Vagina (tissue), 2 donors: ENCODE measurements around the gene EWSR1. TPM values are rescaled to one million over a fixed set of nuclear protein-coding genes. Genes with fewer than 3 reads are reported as not detected.

Source experiments
- DNase-seq, 2 donors: peaks; one replicate each; pipeline ENCODE4 v3.0.0-alpha.2; 2017; ENCODE audit errors: extremely low spot score in 2 of 2
- H3K27ac ChIP-seq: fragments of 200-600 bp; sonication (generic); one replicate; pipeline ENCODE4 v1.5.1; 2019
- H3K27me3 ChIP-seq: fragments of 200-600 bp; sonication (generic); one replicate; pipeline ENCODE4 v1.5.1; 2019
- H3K36me3 ChIP-seq, 2 donors: fragments of 200-600 bp; sonication (generic); one replicate each; pipeline ENCODE4 v1.5.1; 2017 to 2019
- H3K4me1 ChIP-seq: fragments of 200-600 bp; sonication (generic); one replicate; pipeline ENCODE4 v1.5.1; 2019
- H3K4me3 ChIP-seq, 2 donors: fragments of 200-600 bp; sonication (generic); 1 replicate in 1 of 2; 2 replicates in 1 of 2; pipeline ENCODE4 v1.5.1; 2016 to 2019
- H3K9me3 ChIP-seq: fragments of 200-600 bp; sonication (generic); one replicate; pipeline ENCODE4 v1.5.1; 2019
- POLR2A ChIP-seq, 2 donors: fragments of 450-650 bp; IDR thresholded peaks; one replicate each; pipeline ENCODE4 v1.6.1; 2017; ENCODE audit warnings: antibody characterized with exemption in 2 of 2, mild to moderate bottlenecking in 2 of 2, moderate library complexity in 2 of 2
- POLR2AphosphoS5 ChIP-seq, 2 donors: sonication (generic); formaldehyde crosslinking; IDR thresholded peaks; one replicate each; pipeline ENCODE4 v1.9.0; 2017; ENCODE audit warnings: antibody characterized with exemption in 2 of 2, mild to moderate bottlenecking in 2 of 2, low read depth in 1 of 2; ENCODE audit not compliant: insufficient read depth in 1 of 2
- intact Hi-C: fragments of 100-400 bp; cut with DNase I; formaldehyde crosslinking; loops from one replicate; pipeline ENCODE4 v1.15.1; 2023
- total RNA-seq: library from RNA; depleted of rRNA; stranded (reverse); fragments of >200 nt; gene quantifications from one replicate; pipeline ENCODE4 v1.2.3, GENCODE V29; 2016
- TF ChIP-seq, protein P1 (sequence below), 3 experiments: fragments of 450-650 bp in 2 of 3; fragments of 200-600 bp in 1 of 3; sonication (generic) in 1 of 3; IDR thresholded peaks; one replicate each; pipeline ENCODE4 v1.5.1; 2017 to 2019; ENCODE audit warnings: antibody characterized with exemption in 3 of 3, mild to moderate bottlenecking in 2 of 3, moderate library complexity in 2 of 3

The EWSR1 gene
- total RNA-seq, 1 donor from 2014 or later: 164 TPM

GRCh38 chr22:29302402-29302680 lies 34.3 kb downstream of the EWSR1 start:
- no peaks in the 10 kb centered on the region for H3K27me3 ChIP-seq
- intact Hi-C loops: no loop called here
- no peak overlapping the region for H3K27ac ChIP-seq
- TF ChIP-seq POLR2AphosphoS5 (IDR thresholded peaks at IDR 0.05; ENCODE audit: insufficient read depth in 1 of 2, low read depth in 1 of 2): no peak
- no peak for TF ChIP-seq POLR2A (IDR thresholded peaks at IDR 0.05)
- TF ChIP-seq, protein P1, sequence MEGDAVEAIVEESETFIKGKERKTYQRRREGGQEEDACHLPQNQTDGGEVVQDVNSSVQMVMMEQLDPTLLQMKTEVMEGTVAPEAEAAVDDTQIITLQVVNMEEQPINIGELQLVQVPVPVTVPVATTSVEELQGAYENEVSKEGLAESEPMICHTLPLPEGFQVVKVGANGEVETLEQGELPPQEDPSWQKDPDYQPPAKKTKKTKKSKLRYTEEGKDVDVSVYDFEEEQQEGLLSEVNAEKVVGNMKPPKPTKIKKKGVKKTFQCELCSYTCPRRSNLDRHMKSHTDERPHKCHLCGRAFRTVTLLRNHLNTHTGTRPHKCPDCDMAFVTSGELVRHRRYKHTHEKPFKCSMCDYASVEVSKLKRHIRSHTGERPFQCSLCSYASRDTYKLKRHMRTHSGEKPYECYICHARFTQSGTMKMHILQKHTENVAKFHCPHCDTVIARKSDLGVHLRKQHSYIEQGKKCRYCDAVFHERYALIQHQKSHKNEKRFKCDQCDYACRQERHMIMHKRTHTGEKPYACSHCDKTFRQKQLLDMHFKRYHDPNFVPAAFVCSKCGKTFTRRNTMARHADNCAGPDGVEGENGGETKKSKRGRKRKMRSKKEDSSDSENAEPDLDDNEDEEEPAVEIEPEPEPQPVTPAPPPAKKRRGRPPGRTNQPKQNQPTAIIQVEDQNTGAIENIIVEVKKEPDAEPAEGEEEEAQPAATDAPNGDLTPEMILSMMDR (IDR thresholded peaks at IDR 0.05): no peak
- H3K4me1 ChIP-seq: no peaks in the 10 kb centered on the region
- no peak overlapping the region for H3K4me3 ChIP-seq
- DNase-seq: no peak
- no peaks in the 10 kb centered on the region for H3K9me3 ChIP-seq
- peaks cover 2 to 26% of the 10 kb centered on the region in 2 donors for H3K36me3 ChIP-seq

DNA sequence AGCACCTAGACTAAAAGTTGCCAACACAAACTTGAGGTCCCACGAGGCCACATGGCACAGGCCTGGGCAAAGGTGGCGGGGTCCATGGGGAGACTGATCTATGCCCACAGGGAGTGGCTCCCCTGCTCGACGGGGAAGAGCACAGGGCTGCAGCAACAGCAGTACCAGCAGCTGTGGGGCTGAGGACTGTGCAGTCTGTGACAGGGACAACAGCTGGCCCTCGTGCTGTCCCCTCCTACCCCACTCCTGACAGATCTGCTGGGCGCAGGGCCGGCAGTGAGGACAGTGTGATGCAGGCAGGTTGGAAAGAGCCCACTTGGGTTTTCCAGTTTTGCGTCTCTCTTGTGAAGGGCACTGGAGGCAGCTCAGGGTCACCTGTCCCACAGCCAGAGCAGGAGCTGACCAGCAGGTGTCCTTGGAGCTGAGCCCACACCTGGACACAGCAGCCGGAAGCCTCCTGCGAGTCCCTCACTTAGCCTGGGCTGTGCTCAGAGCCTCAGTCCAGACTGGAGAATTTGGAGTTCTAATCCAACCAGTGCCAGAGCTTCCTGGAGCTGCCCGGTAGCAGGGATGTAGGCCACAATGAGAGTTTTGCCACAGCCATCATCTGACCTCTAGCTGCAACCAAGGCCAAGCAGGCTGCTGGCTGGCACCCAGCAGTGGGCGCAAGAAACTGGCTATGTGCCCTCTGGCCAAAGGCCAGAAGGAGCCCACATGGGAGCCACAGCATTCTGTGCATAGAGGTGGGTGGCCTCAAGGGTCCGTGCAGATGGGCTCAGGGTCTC lies 34.8 kb downstream of the EWSR1 start:
- H3K4me1 ChIP-seq: peaks cover 4% of the 10 kb centered on the region
- no peak for TF ChIP-seq POLR2A (IDR thresholded peaks at IDR 0.05)
- TF ChIP-seq, protein P1 (IDR thresholded peaks at IDR 0.05): no peak
- no peak for TF ChIP-seq POLR2AphosphoS5 (IDR thresholded peaks at IDR 0.05; ENCODE audit: insufficient read depth in 1 of 2, low read depth in 1 of 2)
- no peak overlapping the region for H3K27ac ChIP-seq
- H3K9me3 ChIP-seq: no peaks in the 10 kb centered on the region
- H3K27me3 ChIP-seq: no peaks in the 10 kb centered on the region
- no peak overlapping the region for H3K4me3 ChIP-seq
- DNase-seq: no peak
- intact Hi-C loops: no loop called here
- H3K36me3 ChIP-seq: peaks cover 2 to 21% of the 10 kb centered on the region in 2 donors

- Histone ChIP-seq H3K4me1 (peaks cover 34% of the 10 kb centered on the region), H3K27ac (peak overlapping the region; percentile 89), H3K36me3 (no peaks in the 10 kb centered on the region), H3K9me3 (no peaks in the 10 kb centered on the region), H3K27me3 (no peaks in the 10 kb centered on the region), H3K4me3 (peak overlapping the region; percentile 89 to 91)
- TF ChIP-seq, protein P1 (IDR thresholded peaks at IDR 0.05): no peak
- TF ChIP-seq POLR2AphosphoS5 (IDR thresholded peaks at IDR 0.05; ENCODE audit: insufficient read depth in 1 of 2, low read depth in 1 of 2) (no peak), POLR2A (IDR thresholded peaks at IDR 0.05) (no peak)
- intact Hi-C loops: no loop called here
- no peak for DNase-seq
These were observed 37.7 kb downstream of the EWSR1 start for GRCh38 chr22:29305836-29306174.

- peak within 1 kb of the TSS; percentile 89 to 91 for H3K4me3 ChIP-seq
- H3K36me3 ChIP-seq: no peaks in the 10 kb centered on the region
- TF ChIP-seq POLR2A (IDR thresholded peaks at IDR 0.05): no peak
- peak; percentile 37 to 63 for TF ChIP-seq POLR2AphosphoS5 (IDR thresholded peaks at IDR 0.05; ENCODE audit: insufficient read depth in 1 of 2, low read depth in 1 of 2)
- TF ChIP-seq, protein P1 (IDR thresholded peaks at IDR 0.05): peak; percentile 42 to 67 (median 60)
- no peaks in the 10 kb centered on the region for H3K27me3 ChIP-seq
- no peak for DNase-seq
- intact Hi-C loops: no loop called here
- H3K4me1 ChIP-seq: peaks cover 39% of the 10 kb centered on the region
- H3K9me3 ChIP-seq: no peaks in the 10 kb centered on the region
- peak within 1 kb of the TSS; percentile 89 for H3K27ac ChIP-seq
These were observed 38.2 kb downstream of the EWSR1 start, which contains the start of gene GAS2L1 for GRCh38 chr22:29306175-29306834. GAS2L1 (plus strand) TSS chr22:29306650; CDS start chr22:29308106, 1,456 bp downstream.
